SHP77 treated with DMSO at 0.1 percent for 48 hours (cell line): Measurements from ENCODE around the gene PCDH9.
A peak's percentile ranks its signal among the peaks of the same experiment; 100 is the strongest.

Source experiments
- DNase-seq: peaks from one replicate; lab custom pipeline; 2025; lab: John Stamatoyannopoulos, UW

Gene PCDH9

DNA sequence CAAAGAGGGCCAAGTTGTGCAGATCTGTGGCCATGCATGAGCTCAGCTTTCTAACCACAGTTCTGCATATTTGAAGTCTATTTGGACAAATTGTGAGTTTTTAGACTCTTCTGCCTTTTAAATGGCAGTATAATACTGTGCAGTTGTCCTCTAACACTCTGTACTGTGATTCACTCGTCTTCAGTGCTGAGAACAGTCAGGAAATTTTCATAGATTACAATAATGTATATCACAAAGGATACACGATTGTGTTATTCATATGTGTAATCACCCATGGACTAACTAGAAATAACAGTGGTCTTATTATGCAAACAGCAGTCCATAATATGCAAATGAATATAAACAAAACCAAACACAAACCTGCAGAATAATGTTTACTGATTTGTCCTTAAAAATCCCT lies 259.1 kb downstream of the PCDH9 start:
- DNase-seq, result no peak

DNA sequence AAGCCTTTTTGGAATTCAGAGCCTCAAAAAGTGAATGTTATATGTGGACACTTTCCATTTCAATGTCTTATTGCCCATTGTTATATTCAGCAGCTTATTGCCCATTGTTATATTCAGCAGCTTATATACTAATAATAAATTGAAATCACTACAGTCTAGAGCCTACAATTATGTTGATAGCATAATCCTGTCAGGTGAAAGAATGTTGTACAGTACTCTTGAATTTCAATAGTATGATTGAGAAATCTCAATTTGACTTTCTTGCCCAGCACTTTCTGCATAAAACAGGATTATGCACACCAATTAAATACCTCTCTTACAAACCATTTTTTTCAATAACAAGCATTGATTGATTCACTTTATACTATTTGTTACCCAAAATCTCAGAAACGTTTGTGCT lies 260.8 kb downstream of the PCDH9 start:
- no peak for DNase-seq

DNA sequence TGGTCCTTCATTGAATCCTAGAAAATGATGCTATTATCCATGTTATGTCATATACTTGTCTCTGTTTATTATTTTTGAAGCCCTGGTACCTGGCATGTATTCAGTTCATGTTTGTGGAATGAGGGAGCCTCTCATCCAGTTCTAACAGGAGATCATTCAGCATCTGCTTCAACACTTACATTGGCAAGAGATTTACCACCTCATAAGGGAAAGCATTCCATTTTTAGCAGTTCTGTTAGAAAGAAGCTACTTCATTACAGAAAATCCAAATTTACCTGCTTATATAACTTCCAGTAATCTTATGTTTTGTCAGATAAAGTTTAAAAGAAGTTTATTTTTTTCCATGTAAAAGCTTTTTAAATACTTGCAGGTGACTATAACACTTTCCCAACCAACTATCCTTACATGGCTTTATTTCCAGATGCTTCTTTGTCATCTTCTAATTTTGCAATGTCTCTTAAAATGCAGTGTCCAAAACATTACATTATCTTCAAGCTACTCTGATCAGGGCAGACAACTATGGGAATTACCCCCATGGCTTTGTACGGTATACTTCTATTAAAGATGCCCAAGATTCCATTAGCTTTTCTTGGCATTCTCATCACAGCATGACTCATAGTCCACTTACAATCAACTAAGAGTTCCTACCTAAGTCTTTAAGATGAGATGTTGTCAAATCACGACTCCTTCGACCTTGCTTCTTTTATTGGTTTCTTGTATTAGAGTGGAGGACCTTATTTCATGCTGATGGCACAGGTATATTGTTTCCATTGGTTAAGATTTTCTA lies 262.1 kb downstream of the PCDH9 start:
- DNase-seq, result no peak

DNA sequence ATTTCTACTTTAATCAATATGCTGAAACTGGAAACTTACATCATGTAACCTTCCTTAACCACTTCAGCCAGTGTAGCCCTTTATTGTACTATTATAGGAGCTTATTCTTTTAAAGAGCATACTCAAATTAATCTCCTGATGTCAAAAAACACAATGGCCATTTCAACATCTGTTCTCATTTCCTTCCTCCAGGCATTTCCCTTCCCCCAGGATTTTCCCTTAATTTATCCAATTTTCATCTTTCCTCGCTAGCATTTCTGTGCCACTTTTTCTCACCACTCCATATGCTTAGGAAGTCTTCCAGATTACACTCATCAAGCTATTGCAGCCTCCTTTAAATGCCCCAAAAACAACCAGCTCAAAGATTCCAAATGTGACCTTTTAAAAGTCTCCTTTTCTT lies 265.0 kb downstream of the PCDH9 start:
- DNase-seq, result no peak

DNA sequence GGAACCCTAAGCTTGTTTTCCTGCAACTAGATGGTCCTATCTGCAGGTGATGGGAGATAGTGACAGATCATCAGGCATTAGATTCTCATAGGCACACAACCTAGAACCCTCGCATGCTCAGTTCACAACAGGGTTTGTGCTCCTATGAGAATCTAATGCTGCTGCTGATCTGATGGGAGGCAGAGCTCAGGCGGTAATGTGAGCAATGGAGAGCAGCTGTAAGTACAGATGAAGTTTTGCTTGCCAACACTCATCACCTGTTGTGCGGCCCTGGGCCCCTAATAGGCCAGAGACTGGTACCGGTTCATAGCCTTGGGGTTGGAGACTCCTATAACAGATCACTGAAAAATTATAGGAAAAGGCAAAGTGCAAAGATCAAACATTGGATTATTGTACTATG lies 267.2 kb downstream of the PCDH9 start:
- DNase-seq, result no peak

DNA sequence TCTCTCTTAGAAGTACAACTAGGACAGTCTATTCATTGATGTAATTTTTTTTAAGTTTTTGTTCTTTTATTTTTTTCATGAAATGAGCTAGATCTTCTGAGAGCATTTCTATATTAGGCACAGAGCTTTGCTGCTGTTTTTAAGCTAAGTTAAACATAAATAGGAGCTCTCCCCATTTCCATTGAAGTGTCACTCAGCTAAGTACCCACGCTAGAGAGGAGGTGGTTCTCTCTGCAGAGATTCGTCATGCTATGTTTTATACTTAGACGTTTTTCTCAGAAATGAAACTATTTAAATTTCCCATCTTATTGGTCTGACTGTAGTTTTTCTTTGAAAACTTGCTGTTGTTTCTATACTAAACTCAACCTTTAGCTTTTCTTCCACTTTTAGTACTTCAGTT lies 271.5 kb downstream of the PCDH9 start:
- no peak for DNase-seq

DNA sequence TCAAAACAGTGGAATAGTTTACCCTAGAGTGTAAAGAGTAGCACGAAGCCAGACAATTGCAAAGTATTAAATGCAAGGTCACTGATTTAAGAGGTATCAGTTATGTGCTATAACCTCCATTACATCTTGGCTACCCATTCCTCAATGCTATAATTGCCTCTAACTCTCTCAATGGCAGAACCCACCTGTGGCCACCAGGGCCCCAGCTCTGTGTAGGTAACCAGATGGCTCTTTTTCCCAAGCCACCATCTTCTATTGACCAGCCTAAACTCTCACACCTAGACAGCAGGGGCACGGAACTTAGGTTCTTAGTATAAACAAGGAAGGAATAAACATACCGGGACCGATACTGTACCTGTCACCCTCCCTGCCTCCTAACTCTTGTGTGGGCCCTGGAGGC lies 277.6 kb downstream of the PCDH9 start:
- no peak for DNase-seq

DNA sequence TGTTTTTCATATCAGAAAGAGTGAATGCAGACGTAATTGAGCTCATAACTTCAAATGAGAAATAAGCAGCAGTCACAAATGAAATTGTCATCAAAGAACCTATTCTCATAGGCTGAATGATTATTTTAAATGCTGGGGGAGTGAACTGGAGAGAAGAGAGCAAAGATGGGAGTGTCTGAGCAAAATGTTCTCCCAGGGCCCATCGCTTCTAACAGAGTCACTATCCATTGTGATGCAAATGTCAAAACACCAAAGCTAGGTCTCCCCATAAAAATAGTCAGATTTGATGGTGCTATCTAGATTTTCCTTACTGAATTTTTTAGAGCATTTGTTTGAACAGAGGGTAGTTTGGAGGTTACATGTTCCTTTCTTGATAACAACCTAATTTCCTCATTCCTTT lies 278.7 kb downstream of the PCDH9 start:
- DNase-seq, result no peak

DNA sequence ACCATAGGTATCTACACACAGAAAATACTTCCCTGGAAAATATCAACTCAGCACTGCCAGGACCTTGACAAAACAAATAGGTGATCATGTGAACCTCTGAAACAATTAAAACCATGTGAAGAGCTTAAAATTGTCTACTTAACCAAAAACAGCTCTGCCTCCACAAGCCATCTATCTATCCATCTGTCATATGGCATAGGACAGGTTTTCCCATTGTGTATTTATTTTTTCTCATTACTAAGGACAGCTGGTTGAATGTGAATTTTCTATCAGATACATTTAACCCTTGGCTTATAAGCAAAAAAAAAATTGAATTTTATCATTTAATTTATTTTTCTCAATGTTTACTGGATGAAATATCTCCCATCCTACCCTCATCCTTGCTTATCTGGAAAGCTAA lies 279.5 kb downstream of the PCDH9 start:
- DNase-seq, result no peak

DNA sequence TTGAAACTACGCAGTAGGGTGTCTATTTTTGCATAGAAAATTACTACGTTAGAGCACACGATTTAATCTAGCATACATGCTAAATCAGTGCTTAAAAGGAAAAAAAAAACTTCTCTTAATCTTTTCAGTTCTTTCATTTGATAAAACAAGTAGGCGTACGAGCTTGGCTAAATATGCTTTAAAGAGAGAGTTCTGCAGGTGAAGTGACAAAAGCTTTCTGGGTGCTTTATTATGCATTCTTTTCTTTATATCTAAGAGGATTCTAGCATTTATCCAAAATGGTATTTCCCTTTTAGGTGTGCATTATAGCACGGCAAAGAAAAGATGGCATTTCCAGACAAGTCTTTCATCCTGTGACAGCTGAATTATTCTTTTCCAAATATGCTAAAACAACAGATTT lies 281.2 kb downstream of the PCDH9 start:
- no peak for DNase-seq

DNA sequence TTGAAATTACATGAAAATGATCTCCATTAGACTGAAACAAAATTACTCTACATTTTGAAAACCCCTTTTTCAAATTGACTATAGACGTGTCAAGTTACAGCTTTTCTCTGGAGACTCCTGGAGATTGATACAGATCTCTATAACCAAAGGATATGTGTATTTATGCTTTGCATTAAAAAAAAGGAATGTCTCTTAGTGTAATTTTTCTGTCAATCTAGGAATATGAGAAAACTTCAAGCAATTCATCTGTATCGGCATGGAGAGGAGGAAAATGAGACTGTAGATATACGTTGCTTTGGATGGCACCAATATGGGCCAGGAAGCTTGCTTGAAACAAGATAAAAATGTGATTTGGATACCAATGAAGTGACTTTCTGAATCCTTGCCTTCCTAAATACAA lies 286.6 kb downstream of the PCDH9 start:
- no peak for DNase-seq

DNA sequence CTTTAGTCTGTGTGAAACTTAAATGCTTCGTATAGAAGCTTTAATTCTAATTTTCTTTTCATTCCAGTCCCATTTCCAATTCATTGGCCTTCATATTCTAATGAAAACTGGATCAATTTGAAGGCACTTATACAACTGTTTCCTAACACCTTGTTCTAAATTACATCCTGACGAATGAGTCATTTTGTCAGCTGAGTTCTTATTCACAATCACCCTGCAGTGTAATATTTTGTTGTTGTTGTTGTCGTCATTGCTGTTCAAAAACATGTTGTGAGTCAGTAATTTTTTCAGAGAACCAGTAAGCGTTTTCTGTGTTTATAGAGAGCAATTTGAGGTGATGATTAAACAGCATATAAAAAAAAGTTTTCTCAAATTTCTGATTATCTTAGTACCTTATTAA lies 290.0 kb downstream of the PCDH9 start:
- DNase-seq, result no peak

DNA sequence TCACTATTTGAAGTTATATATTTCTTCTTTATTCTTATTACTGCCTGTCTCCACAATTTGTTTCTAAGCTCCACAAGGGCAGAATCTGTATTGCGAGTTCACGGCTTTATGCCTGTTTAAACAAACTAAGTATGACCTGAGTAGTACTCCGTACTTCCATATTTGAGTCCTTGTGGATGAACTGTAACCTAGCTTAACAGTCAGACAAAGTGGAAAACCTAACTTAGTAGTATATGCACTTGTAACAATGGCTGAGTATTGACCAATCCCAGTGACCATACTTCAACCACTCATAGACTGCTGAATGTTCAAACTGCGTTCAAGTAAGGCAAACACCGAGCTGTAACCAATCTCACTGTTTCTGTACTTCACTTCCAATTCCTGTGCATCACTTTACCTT lies 292.7 kb downstream of the PCDH9 start:
- DNase-seq, result no peak

DNA sequence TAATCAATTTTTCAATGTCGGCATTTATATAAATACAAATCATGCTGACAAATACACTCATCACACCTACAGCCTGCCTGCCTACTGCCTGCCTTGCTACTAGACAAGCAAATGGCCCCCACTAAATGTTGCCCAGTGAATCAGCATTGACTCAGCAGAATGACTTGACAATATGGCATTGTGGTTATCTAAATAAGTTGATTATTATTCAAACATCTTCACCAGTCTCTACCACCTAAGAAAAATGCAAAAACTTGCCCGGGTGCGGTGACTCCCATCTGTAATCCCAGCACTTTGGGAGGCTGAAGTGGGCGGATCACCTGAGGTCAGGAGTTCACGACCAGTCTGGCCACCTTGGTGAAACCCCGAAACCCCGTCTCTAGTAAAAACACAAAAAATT lies 296.1 kb downstream of the PCDH9 start:
- no peak for DNase-seq

DNA sequence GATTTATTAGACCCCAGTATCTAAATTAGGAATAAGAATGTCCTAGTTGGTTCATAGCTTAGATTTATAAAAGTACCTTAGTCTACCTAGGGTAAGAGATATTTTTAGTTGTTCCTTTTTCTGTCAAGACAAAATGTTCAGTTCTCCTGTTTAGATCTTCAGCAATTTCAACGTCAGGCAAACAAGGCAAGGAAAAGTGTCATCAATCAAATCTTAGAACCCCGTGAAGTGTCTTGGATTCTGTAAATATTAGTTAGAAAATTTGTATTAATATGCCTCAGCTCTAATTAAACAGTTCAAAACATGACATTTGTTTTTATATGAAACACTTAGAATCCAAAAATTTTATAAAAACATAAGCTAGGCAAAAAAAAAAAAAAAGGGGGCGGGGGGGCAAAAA lies 296.6 kb downstream of the PCDH9 start:
- no peak for DNase-seq

DNA sequence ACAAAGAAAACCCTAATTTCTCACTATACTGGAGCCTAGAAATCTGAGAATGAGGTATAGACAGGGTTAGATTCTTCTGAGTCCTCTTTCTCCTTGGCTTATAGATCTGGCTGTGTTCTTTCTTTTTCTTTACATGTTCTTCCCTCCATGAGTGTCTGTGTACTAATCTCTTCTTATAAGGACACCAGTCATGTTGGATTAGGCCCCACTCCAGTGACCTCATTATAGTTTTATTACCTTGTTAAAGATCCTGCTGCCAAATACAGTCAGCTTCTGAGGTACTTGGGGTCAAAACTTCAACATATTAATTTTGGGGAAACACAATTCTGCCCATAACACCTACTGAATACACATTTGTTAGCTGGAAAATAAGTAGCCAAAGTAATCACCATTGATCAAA lies 302.6 kb downstream of the PCDH9 start:
- no peak for DNase-seq

DNA sequence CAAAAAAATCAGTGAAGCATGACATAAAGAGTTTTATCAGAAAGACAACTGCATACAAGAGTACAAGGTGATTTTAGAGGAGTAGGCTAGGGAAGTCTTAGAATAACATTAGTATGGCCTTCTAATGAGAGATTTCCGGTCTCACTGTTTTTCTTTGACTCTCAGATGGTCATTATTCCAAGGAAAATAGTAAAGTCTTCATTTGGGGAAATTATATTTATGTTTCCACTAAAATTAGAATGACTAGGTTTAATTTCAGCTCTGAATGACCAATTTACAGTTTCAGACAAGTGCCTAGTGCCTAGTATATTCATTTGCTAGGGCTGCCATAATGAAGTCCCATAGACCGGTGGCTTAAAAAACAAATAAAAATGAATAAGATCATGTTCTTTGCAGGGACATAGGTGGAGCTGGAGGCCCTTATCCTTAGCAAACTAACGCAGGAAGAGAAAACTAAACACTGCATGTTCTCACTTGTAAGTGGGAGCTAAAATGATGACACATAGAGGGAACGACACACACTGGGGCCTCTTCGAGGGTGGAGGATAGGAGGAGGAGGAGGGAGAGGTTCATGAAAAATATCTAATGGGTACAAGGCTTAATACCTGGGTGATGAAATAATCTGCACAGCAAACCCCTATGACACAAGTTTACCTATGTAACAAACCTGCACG lies 303.1 kb downstream of the PCDH9 start:
- peak; percentile 58 for DNase-seq

DNA sequence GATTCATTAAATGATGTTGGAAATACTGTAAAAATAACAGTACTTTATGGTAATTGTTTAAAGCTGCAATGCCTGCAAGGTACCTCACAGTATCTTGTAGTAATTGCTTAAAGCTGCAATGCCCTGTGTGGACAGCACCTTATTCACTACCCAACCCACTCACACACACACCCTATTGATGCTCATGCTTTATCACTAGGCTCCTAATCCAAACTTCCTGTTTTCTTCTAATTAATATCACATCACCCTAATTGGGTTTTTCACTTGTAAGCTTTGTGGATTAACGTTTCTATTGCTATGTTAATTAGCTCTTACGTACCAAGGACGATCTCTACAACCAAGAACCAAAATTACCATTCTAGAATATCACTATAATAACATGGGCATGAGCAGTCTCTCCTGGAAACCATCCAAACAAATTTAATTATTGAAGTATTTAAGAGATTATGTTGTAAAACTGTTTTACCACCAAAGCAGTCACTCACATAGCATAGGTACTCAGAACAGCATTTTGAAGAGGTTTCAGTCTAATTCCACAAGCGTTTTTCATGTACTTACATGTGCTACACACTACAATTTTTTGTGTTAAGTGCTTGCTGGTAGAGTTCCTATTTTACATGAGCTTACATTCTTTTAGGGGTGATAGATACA lies 303.8 kb downstream of the PCDH9 start:
- peak; percentile 21 for DNase-seq

DNA sequence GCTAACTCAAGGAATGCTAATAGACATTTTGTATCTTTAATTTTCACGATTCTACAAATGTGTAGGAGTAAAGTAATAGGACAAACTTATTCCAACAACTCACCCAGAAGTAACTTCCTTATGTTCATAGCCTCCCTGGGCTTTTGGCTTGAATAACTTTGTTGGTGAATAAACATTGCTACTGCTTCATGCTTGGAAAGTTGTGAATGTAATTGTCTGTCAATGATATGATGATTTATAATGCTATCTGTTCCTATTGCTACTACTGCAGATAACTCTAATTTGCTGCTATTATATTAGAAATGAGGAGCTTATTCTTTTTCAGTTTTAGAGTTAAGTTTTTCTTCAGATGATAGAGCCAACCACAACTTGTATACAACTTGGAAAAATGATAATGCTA lies 307.7 kb downstream of the PCDH9 start:
- no peak for DNase-seq

DNA sequence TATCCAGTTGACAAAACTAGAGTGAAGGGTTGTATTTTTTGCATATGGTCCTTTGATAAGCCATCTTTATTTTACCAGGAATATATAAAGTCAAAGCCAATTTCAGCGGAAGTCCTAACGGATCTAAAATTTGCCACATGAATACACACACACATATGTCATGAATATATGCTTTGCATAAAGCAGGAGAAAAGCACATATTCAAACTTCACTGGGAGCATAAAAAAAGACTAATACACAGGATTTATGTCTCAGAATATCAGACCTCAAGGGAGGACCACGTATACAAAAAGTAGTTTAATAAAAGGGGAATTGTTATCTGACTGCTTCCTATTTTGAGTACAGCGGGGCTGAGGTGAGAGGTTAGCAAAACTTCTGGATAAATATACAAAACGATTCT lies 308.7 kb downstream of the PCDH9 start:
- no peak for DNase-seq

DNA sequence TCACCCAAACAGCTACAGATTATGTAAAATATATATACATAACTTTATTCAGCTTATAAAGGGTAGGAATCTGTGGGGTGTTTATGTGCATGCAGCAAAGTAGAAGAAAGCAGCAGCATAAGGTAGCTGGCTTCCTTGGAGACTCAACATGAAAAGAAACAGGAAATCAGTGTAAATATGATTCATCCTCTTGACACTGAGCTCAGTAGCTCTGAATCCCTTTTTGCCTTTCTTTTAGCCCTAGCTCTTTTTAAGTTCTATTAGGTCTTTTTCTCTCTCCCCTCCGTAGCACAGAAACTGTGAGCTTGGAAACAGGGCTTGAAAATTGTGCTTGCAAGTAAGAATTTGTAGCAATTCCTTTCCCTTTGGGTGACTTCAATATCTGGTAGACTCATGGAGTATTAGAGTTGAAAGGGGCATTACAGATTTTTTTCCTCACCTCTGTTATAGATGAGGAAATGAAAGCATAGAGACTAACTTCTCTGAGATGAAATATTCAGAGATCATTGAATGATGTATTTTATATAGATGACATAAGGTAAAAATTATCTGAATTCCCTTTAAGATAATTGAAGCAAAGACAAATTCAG lies 314.4 kb downstream of the PCDH9 start:
- no peak for DNase-seq

DNA sequence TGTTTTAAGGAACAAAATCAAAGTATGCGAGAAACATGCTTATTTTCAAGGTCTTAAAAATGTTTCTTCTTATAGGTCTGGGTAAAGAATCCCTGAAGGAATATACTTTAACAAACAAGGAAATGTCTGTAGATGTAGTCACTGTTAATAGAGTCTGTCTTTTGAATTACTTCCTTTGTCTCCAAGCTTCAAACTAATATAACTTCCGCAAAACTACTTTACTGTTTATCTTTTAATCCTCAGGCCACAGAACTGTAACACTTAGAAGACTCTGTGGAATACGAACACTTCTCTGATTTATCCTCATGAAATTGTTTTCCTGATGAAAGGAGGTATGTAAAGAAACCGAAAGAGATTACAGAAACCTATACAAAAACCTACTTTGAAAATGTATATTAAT lies 316.0 kb downstream of the PCDH9 start:
- no peak for DNase-seq

DNA sequence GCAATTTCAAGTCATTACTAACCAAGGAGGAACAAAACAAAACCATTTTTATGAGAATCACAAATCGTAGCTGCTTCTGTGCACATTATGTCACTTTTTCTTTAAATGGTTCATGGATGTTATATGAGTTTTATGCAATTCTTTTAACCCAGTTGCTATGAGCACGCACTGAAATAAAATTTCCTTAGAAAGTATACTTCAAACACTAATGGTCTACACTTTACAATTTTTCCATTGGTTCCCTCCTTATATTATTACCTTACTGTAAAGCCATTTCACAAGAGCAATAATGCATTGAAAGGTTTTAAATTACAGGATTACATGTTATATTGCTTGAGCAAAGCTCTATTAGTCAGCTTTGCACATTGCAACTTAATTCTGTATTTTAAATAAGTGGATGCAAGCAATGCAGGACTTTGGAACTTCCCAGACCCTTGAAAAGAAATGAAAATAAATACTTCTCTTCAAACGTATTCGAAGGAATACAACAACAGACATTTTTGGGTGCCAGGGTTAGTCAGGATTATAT lies 318.7 kb downstream of the PCDH9 start:
- no peak for DNase-seq
